Progenitor cell of endocrine pancreas (in vitro differentiated cells): ENCODE results near the gene ALKBH5. TPM values are rescaled to one million over a fixed set of nuclear protein-coding genes. Genes with fewer than 3 reads are reported as not detected.
A peak's percentile ranks its signal among the peaks of the same experiment; 100 is the strongest.

ENCODE experiments used
- DNase-seq: peaks from one replicate; pipeline ENCODE4 v3.0.0; 2021; ENCODE audit warnings: low spot score; ENCODE audit not compliant: unreplicated experiment
- H3K27ac Mint-ChIP-seq: 2 replicates; pipeline ENCODE4 v1.8.0; 2021; ENCODE audit warnings: mild to moderate bottlenecking, moderate library complexity, mixed read lengths
- H3K27me3 Mint-ChIP-seq: 2 replicates; pipeline ENCODE4 v1.8.0; 2021; ENCODE audit warnings: mixed read lengths
- H3K36me3 Mint-ChIP-seq: 2 replicates; pipeline ENCODE4 v1.8.0; 2022; ENCODE audit warnings: mixed read lengths; ENCODE audit not compliant: insufficient read depth
- H3K4me1 Mint-ChIP-seq: 2 replicates; pipeline ENCODE4 v1.8.0; 2021; ENCODE audit warnings: low read depth, mixed read lengths
- H3K4me3 Mint-ChIP-seq: 2 replicates; pipeline ENCODE4 v1.8.0; 2021; ENCODE audit warnings: low read depth, mild to moderate bottlenecking, moderate library complexity, mixed read lengths
- H3K9me3 Mint-ChIP-seq: 2 replicates; pipeline ENCODE4 v1.8.0; 2021; ENCODE audit warnings: low read depth, mixed read lengths
- total RNA-seq: library from RNA; stranded (reverse); gene quantifications from 2 replicates; pipeline ENCODE4 v1.2.1, GENCODE V29; 2021
- TF ChIP-seq, protein P1 (sequence below): fragments of 200-600 bp; sonication (generic); IDR thresholded peaks from one replicate; pipeline ENCODE4 v1.5.0; 2021; ENCODE audit warnings: antibody characterized with exemption, mild to moderate bottlenecking; ENCODE audit not compliant: unreplicated experiment

ALKBH5 gene
- total RNA-seq, 1 donor from 2014 or later: 78.1 TPM

DNA sequence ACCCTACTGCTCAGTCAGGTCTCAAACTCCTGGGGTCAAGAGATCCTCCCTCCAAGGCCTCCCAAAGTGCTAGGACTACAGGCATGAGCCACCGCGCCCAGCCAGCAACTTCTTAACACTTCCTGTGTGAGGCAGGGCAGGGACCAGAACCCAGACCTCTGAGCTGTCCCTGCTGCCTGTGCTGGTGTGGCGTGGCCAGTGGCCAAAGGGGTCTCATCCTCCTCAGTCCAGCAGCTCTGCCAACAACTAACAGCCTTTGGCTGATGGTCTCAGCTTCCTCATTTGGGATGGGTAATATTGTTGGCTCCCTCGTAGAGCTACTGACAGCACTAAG lies 40.4 kb downstream of the ALKBH5 start:
- H3K27me3 Mint-ChIP-seq: no peaks in the 10 kb centered on the region
- no peaks in the 10 kb centered on the region for H3K9me3 Mint-ChIP-seq
- H3K27ac Mint-ChIP-seq: peak overlapping the region; percentile 95
- peaks cover 28% of the 10 kb centered on the region for H3K4me1 Mint-ChIP-seq
- no peaks in the 10 kb centered on the region for H3K36me3 Mint-ChIP-seq
- DNase-seq: no peak
- no peak overlapping the region for H3K4me3 Mint-ChIP-seq
- TF ChIP-seq, protein P1, sequence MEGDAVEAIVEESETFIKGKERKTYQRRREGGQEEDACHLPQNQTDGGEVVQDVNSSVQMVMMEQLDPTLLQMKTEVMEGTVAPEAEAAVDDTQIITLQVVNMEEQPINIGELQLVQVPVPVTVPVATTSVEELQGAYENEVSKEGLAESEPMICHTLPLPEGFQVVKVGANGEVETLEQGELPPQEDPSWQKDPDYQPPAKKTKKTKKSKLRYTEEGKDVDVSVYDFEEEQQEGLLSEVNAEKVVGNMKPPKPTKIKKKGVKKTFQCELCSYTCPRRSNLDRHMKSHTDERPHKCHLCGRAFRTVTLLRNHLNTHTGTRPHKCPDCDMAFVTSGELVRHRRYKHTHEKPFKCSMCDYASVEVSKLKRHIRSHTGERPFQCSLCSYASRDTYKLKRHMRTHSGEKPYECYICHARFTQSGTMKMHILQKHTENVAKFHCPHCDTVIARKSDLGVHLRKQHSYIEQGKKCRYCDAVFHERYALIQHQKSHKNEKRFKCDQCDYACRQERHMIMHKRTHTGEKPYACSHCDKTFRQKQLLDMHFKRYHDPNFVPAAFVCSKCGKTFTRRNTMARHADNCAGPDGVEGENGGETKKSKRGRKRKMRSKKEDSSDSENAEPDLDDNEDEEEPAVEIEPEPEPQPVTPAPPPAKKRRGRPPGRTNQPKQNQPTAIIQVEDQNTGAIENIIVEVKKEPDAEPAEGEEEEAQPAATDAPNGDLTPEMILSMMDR: no peak

DNA sequence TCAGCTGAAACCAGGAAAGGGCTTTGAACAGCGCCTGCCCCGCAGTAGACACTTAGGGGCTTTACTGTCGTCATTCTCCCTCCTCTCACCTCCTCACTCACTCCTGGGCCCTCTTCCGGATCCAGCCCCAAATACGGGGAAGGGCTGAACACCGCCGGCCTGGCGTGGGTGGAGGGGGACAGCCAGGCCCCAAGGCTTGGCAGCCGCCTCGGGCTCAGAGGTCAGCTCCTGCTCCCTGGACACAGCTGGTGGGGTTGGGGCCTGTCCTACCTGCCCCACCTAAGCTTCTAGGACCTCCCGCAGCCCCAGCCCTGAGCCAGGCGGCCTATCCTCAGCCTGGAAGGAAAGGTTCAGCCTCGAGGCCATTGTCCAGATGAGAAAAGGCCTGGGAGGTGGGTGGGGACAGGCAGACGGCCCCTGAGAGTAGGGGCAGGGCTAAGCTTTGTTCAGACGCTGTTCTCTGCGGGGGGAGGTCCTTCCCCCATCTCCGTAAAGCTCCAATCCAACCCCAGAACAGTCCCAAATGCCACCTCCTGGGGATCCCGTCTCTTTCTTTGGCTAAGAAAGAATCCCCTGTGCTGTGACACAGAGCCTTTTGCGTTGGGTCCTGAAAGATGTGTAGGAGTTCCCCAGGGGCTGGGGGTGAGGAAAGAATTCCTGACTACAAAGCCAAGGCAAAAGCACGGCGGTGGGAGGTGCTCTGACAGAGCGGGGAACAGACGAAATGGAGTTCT lies 40.9 kb downstream of the ALKBH5 start:
- no peaks in the 10 kb centered on the region for H3K27me3 Mint-ChIP-seq
- peaks cover 28% of the 10 kb centered on the region for H3K4me1 Mint-ChIP-seq
- no peaks in the 10 kb centered on the region for H3K36me3 Mint-ChIP-seq
- DNase-seq: no peak
- peak overlapping the region; percentile 95 for H3K27ac Mint-ChIP-seq
- H3K4me3 Mint-ChIP-seq: peak overlapping the region; percentile 76
- H3K9me3 Mint-ChIP-seq: no peaks in the 10 kb centered on the region
- TF ChIP-seq, protein P1: no peak

DNA sequence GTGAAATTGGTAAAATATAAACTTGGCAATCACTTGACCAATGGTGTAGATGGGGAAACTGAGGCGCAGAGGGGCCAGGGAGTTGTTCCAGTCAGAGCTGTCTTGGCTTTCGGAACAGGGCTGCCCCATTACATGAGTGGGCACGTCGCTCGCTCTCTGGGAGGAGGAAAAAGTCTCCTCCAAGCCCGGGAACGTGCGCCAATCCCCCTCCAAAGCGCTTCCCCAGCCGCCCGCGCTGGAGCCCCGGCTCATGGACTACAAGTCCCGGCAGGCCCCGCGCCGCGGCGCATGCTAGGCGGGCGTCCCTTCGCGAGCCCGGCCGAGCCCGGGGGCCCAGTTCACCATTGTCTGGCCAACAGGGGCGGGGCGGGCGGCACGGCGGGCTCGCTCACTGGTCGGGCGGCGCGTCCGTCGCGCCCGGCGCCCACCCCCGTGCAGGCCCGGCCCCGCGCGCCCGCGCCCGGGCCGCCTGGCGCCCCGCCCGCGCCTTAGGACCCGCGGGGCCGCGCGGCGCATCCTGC lies 41.6 kb downstream of the ALKBH5 start, which contains the start of gene LLGL1:
TSS of gene LLGL1 (plus strand) at position 515 of the 521 bp plus-strand sequence. CDS start 48 bp downstream, outside the sequence.
- Mint-ChIP-seq H3K27me3 (no peaks in the 10 kb centered on the region), H3K4me3 (peak within 1 kb of the TSS; percentile 99), H3K9me3 (no peaks in the 10 kb centered on the region), H3K36me3 (no peaks in the 10 kb centered on the region), H3K27ac (peak within 1 kb of the TSS; percentile 95), H3K4me1 (peaks cover 28% of the 10 kb centered on the region)
- peak; percentile 97 for DNase-seq
- TF ChIP-seq, protein P1: no peak

DNA sequence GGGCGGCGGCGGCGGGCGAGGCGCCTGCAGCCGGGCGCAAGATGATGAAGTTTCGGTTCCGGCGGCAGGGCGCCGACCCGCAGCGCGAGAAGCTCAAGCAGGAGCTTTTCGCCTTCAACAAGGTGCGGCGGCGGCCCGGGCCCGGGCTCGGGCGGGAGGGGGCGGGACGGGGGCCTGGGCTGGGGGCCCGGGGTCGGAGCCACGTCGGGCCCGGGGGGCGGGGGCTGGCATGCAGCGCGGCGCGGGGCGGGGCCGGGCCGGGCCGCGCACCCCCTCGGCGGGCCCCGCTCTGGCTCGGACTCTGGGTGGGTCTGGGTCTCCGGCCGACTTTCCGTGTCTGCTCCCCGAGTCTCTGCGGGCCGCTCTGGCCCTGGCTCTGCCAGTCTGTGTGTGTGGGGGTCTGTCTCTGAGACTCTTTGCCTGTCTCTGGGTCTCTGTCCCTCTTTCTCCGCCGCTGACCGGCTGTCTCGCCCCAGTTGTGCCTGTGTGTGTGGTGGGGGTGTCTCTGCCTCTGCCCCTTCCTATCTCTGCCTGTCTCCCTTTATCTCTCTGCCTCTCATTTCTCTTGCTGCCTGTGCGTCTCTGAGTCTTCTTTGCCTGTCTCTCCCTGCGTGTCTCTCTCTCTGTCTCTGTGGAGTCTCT lies 42.1 kb downstream of the ALKBH5 start:
- TF ChIP-seq, protein P1: no peak
- Mint-ChIP-seq H3K27ac (peak overlapping the region; percentile 91), H3K4me3 (peak overlapping the region; percentile 99), H3K36me3 (no peaks in the 10 kb centered on the region), H3K9me3 (no peaks in the 10 kb centered on the region), H3K4me1 (peaks cover 28% of the 10 kb centered on the region), H3K27me3 (no peaks in the 10 kb centered on the region)
- peak; percentile 37 for DNase-seq

DNA sequence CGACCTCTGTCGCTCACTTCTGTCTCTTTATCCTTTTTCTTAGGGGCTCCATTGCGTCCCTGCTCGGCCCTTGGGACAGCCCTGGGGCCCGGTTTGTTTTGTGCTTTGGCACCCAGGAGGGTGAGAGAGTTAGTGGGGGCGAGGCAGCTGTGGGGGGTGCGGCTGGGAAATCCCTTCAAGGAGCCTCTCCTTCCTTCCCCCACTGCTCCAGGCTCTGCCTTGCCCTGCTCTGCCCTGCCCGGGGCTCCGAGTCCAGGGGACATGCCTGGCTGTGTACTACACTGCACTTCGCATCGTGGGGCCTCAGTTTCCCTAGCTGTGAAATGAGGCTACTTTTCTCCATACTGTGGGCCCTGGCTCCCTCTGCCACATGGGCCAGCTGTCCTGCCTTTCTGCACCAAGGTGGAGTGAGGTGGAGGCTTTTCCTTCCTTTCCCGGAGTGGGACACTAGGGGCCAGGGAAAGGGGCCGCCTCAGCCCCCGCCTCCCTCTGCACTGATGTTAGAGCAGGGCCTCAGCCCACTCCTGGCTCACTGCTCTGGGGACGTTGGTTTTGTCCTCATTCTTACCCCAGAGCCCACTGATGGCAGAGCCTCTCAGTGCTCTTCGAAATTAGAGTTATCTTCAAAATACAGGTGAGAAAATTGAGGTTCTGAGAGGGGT lies 42.8 kb downstream of the ALKBH5 start:
- Mint-ChIP-seq H3K4me1 (peaks cover 33% of the 10 kb centered on the region), H3K4me3 (peak overlapping the region; percentile 99), H3K36me3 (no peaks in the 10 kb centered on the region), H3K9me3 (no peaks in the 10 kb centered on the region), H3K27me3 (no peaks in the 10 kb centered on the region), H3K27ac (peak overlapping the region; percentile 91)
- DNase-seq: no peak
- TF ChIP-seq, protein P1: no peak
